K562 (cell line): ENCODE measurements around the gene PRCC. TPM values are rescaled to one million over a fixed set of nuclear protein-coding genes. Genes with fewer than 3 reads are reported as not detected.

Experiments used
- E2F4 ChIP-seq: sonication (generic); formaldehyde crosslinking; IDR thresholded peaks from 2 replicates; pipeline ENCODE4 v1.8.0; 2022; ENCODE audit warnings: mild to moderate bottlenecking, low read depth, missing genetic modification reagents
- HBP1 ChIP-seq: fragments of 450-650 bp; formaldehyde crosslinking; IDR thresholded peaks from 2 replicates; pipeline ENCODE4 v1.4.0; 2022; ENCODE audit warnings: missing genetic modification characterization
- HNRNPK ChIP-seq: fragments of 200-400 bp; formaldehyde crosslinking; IDR thresholded peaks from one replicate; pipeline ENCODE4 v1.6.1; 2018; ENCODE audit warnings: mild to moderate bottlenecking, low read depth, low read length; ENCODE audit not compliant: poor library complexity, severe bottlenecking
- HNRNPL ChIP-seq: fragments of 200-400 bp; formaldehyde crosslinking; IDR thresholded peaks from 2 replicates; pipeline ENCODE4 v1.6.1; 2017; ENCODE audit warnings: low read depth, mild to moderate bottlenecking, low read length
- RCOR1 ChIP-seq, 2 experiments: IDR thresholded peaks; 2 replicates each; pipeline ENCODE4 v1.6.1; 2012; ENCODE audit warnings: low read depth in 2 of 2, low read length in 2 of 2, borderline replicate concordance in 1 of 2, improper control_type of control experiment in 1 of 2
- SETDB1 ChIP-seq: IDR thresholded peaks from one replicate; pipeline ENCODE4 v1.6.1; 2012; ENCODE audit warnings: low read length, control low read depth, inconsistent platforms
- TFAP4 ChIP-seq: sonication (generic); formaldehyde crosslinking; IDR thresholded peaks from 2 replicates; pipeline ENCODE4 v1.8.0; 2022; ENCODE audit warnings: missing genetic modification reagents, mild to moderate bottlenecking, moderate library complexity, borderline replicate concordance
- ZKSCAN8 ChIP-seq: fragments of 200-800 bp; sonication (Bioruptor generic); IDR thresholded peaks from 2 replicates; pipeline ENCODE4 v1.6.1; 2016; ENCODE audit warnings: missing genetic modification characterization, missing compliant biosample characterization
- polyA plus RNA-seq, 8 experiments: library from polyadenylated mRNA; depleted of rRNA in 4 of 8; stranded (reverse) in 5 of 8; unstranded in 3 of 8; fragments of >200 nt; fragmentation: Nextera tagmentation in 2 of 8; fragmentation: Illumina TruSeq in 1 of 8; extraction: Ambion mirVana in 2 of 8; extraction: Trizol in 1 of 8; gene quantifications; 2 replicates each; pipeline versions ENCODE4 v1.2.1 to v1.2.3, GENCODE V29; 2011 to 2014; ENCODE audit warnings: inconsistent platforms in 1 of 8, missing spikeins in 1 of 8
- total RNA-seq, 7 experiments: library from RNA; depleted of rRNA in 6 of 7; stranded (reverse); fragments of >200 nt in 6 of 7; fragmentation: Illumina TruSeq in 2 of 7; extraction: Trizol in 2 of 7; gene quantifications; 2 replicates each; pipeline versions ENCODE4 v1.2.1 to v1.2.3, GENCODE V29; 2011 to 2021; ENCODE audit warnings: low replicate concordance in 1 of 7
- TF ChIP-seq, protein P1 (sequence below), 2 experiments: fragments of 450-650 bp; formaldehyde crosslinking in 1 of 2; IDR thresholded peaks; 2 replicates each; pipeline versions ENCODE4 v1.4.0 to v1.6.1; 2014 to 2020; ENCODE audit warnings: mild to moderate bottlenecking in 2 of 2, borderline replicate concordance in 1 of 2, low read depth in 1 of 2
- TF ChIP-seq, protein P2 (sequence below), 3 experiments: IDR thresholded peaks in 2 of 3; conservative IDR thresholded peaks in 1 of 3; 2 replicates each; pipeline ENCODE4 v1.5.1; 2011 to 2012; ENCODE audit warnings: low read length in 3 of 3, mild to moderate bottlenecking in 3 of 3, control low read depth in 2 of 3, improper control_type of control experiment in 1 of 3, inconsistent platforms in 1 of 3, low read depth in 1 of 3, mixed read lengths in 1 of 3, moderate library complexity in 1 of 3; ENCODE audit not compliant: insufficient read depth in 2 of 3

PRCC gene
- total and polyA plus RNA-seq, 9 of the 15 experiments (the other 6 are each of a cell fraction or from before 2014, with no cell fraction given), result 23.9 to 201 (median 41.1) TPM

DNA sequence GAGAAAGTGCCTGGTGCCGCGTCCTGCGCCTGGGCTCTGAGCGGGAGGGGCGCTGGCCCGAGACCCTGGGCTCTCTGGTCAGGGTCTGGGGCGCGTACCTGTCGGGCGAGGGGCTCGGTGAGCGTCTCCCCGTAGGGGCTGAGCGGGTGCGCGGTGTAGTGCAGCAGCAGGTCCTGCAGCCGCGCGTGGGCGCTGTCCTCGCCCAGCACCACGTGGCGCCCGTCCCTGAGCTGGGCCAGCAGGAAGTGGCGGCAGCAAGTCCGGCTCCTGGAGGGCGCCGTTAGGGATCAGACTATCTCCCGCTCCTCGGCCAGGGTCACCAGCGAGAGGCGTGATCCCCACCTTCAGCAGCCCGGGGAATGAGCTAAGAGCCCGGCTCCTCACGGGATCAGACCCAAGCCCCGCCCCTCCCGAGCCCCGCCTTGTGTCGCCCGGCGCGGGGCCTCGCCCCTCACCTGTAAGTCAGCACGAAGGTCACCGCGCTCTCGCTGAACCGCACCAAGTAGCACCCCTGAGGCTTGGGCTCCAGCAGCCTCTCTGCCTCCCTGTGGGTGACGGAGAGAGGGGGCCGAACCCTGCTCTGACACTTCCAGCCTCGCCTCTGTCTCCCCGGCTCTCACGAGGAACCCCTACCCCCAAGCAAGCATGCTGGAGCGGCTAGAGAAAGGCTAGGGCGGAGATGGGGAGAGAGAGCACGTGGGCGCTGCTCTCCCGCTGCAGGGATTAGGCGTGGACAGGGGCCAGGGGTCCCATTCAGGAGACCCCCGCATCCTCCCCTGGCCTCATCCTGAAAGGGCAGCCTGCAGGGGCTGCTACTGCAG is 46.6 kb downstream of the PRCC start (continued):
- TF ChIP-seq, protein P1, sequence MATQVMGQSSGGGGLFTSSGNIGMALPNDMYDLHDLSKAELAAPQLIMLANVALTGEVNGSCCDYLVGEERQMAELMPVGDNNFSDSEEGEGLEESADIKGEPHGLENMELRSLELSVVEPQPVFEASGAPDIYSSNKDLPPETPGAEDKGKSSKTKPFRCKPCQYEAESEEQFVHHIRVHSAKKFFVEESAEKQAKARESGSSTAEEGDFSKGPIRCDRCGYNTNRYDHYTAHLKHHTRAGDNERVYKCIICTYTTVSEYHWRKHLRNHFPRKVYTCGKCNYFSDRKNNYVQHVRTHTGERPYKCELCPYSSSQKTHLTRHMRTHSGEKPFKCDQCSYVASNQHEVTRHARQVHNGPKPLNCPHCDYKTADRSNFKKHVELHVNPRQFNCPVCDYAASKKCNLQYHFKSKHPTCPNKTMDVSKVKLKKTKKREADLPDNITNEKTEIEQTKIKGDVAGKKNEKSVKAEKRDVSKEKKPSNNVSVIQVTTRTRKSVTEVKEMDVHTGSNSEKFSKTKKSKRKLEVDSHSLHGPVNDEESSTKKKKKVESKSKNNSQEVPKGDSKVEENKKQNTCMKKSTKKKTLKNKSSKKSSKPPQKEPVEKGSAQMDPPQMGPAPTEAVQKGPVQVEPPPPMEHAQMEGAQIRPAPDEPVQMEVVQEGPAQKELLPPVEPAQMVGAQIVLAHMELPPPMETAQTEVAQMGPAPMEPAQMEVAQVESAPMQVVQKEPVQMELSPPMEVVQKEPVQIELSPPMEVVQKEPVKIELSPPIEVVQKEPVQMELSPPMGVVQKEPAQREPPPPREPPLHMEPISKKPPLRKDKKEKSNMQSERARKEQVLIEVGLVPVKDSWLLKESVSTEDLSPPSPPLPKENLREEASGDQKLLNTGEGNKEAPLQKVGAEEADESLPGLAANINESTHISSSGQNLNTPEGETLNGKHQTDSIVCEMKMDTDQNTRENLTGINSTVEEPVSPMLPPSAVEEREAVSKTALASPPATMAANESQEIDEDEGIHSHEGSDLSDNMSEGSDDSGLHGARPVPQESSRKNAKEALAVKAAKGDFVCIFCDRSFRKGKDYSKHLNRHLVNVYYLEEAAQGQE (IDR thresholded peaks at IDR 0.05; ENCODE audit: borderline replicate concordance), result peak; percentile 51
- TF ChIP-seq, protein P1 (CRISPR knock-in tag; IDR thresholded peaks at IDR 0.05; ENCODE audit: low read depth), result 0 out of 2 replicates have a peak, but pooled peaks have one; percentile 25
- peak; percentile 72; the same call in 1 of the 2 replicates for TF ChIP-seq E2F4 (CRISPR knock-in tag)
- no peak for TF ChIP-seq HBP1 (CRISPR knock-in tag)
- TF ChIP-seq TFAP4 (CRISPR knock-in tag), result peak; percentile 91
- TF ChIP-seq SETDB1, result no peak
- TF ChIP-seq HNRNPL, result peak; percentile 81; the same call in 1 of the 2 replicates
- TF ChIP-seq ZKSCAN8 (CRISPR knock-in tag), result peak; percentile 35; the same call in 1 of the 2 replicates
- no peak for TF ChIP-seq HNRNPK
- TF ChIP-seq, protein P2, sequence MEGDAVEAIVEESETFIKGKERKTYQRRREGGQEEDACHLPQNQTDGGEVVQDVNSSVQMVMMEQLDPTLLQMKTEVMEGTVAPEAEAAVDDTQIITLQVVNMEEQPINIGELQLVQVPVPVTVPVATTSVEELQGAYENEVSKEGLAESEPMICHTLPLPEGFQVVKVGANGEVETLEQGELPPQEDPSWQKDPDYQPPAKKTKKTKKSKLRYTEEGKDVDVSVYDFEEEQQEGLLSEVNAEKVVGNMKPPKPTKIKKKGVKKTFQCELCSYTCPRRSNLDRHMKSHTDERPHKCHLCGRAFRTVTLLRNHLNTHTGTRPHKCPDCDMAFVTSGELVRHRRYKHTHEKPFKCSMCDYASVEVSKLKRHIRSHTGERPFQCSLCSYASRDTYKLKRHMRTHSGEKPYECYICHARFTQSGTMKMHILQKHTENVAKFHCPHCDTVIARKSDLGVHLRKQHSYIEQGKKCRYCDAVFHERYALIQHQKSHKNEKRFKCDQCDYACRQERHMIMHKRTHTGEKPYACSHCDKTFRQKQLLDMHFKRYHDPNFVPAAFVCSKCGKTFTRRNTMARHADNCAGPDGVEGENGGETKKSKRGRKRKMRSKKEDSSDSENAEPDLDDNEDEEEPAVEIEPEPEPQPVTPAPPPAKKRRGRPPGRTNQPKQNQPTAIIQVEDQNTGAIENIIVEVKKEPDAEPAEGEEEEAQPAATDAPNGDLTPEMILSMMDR (IDR thresholded peaks at IDR 0.05 in 2 of 3, conservative IDR thresholded peaks at IDR 0.05 in 1 of 3; ENCODE audit: insufficient read depth in 2 of 3, low read depth in 1 of 3, low read length in 3 of 3), result peak; percentile 68 to 79 (median 77)
- TF ChIP-seq RCOR1 (IDR thresholded peaks at IDR 0.05; ENCODE audit: borderline replicate concordance in 1 of 2, low read depth in 2 of 2, low read length in 2 of 2), result peak in 1 of 2 experiments; percentile 60; a peak in 1 of 4 replicates
